DMS114 treated with DMSO at 0.1 percent for 48 hours (cell line): ENCODE measurements around the gene CASK.
"Not testable (repeated sequence)": the region's sequence is repeated elsewhere in the genome, so short reads cannot be mapped to it uniquely, and the experiment has no call there.

ENCODE experiments used
- DNase-seq: peaks from one replicate; lab custom pipeline; 2025; ENCODE audit not compliant: unreplicated experiment; lab: John Stamatoyannopoulos, UW

Gene CASK

GRCh38 chrX:41646201-41646600 is 277.2 kb downstream of the CASK start:
- not testable (repeated sequence) for DNase-seq

- DNase-seq, result no peak
These were observed 289.1 kb downstream of the CASK start for GRCh38 chrX:41634284-41634683.

GRCh38 chrX:41630091-41630490 is 293.3 kb downstream of the CASK start:
- no peak for DNase-seq

- DNase-seq, result no peak
These were observed 293.8 kb downstream of the CASK start for GRCh38 chrX:41629539-41629938.

GRCh38 chrX:41621222-41621723 is 302.1 kb downstream of the CASK start:
- no peak for DNase-seq

GRCh38 chrX:41619221-41619620 is 304.1 kb downstream of the CASK start:
- no peak for DNase-seq

GRCh38 chrX:41616935-41617334 is 306.4 kb downstream of the CASK start:
- DNase-seq, result no peak

- DNase-seq, result no peak
These were observed 307.1 kb downstream of the CASK start for GRCh38 chrX:41616255-41616654.

- DNase-seq, result no peak
These were observed 315.1 kb downstream of the CASK start for GRCh38 chrX:41608244-41608643.

- DNase-seq, result no peak
These were observed 316.0 kb downstream of the CASK start for GRCh38 chrX:41607264-41607832.

GRCh38 chrX:41606057-41606456 is 317.3 kb downstream of the CASK start:
- DNase-seq, result not testable (repeated sequence)

GRCh38 chrX:41604766-41605543 is 318.4 kb downstream of the CASK start:
- no peak for DNase-seq

GRCh38 chrX:41604177-41604576 is 319.2 kb downstream of the CASK start:
- DNase-seq, result no peak

GRCh38 chrX:41603596-41603995 is 319.8 kb downstream of the CASK start:
- no peak for DNase-seq

GRCh38 chrX:41602816-41603345 is 320.5 kb downstream of the CASK start:
- no peak for DNase-seq

GRCh38 chrX:41600291-41600690 is 323.1 kb downstream of the CASK start:
- no peak for DNase-seq

GRCh38 chrX:41599507-41599906 is 323.8 kb downstream of the CASK start:
- DNase-seq, result no peak

- DNase-seq, result no peak
These were observed 326.8 kb downstream of the CASK start for GRCh38 chrX:41596596-41596995.

GRCh38 chrX:41594634-41595033 is 328.7 kb downstream of the CASK start:
- no peak for DNase-seq

- DNase-seq, result no peak
These were observed 331.4 kb downstream of the CASK start for GRCh38 chrX:41591906-41592305.

GRCh38 chrX:41590641-41591040 is 332.7 kb downstream of the CASK start:
- DNase-seq, result no peak

- no peak for DNase-seq
These were observed 333.6 kb downstream of the CASK start for GRCh38 chrX:41589634-41590270.
